Activated CD4-positive, CD25-positive, alpha-beta regulatory T cell treated with anti-CD3 and anti-CD28 coated beads, Interleukin-2, amount 50 U/mL, for 16 hours (primary cell): Measurements from ENCODE around the gene GSDMA.
A peak's percentile ranks its signal among the peaks of the same experiment; 100 is the strongest.

ENCODE experiments used
- DNase-seq: peaks from one replicate; pipeline ENCODE4 v3.0.0-alpha.2; 2020; ENCODE audit warnings: low read depth, low spot score

The GSDMA gene, protein sequence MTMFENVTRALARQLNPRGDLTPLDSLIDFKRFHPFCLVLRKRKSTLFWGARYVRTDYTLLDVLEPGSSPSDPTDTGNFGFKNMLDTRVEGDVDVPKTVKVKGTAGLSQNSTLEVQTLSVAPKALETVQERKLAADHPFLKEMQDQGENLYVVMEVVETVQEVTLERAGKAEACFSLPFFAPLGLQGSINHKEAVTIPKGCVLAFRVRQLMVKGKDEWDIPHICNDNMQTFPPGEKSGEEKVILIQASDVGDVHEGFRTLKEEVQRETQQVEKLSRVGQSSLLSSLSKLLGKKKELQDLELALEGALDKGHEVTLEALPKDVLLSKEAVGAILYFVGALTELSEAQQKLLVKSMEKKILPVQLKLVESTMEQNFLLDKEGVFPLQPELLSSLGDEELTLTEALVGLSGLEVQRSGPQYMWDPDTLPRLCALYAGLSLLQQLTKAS

DNA sequence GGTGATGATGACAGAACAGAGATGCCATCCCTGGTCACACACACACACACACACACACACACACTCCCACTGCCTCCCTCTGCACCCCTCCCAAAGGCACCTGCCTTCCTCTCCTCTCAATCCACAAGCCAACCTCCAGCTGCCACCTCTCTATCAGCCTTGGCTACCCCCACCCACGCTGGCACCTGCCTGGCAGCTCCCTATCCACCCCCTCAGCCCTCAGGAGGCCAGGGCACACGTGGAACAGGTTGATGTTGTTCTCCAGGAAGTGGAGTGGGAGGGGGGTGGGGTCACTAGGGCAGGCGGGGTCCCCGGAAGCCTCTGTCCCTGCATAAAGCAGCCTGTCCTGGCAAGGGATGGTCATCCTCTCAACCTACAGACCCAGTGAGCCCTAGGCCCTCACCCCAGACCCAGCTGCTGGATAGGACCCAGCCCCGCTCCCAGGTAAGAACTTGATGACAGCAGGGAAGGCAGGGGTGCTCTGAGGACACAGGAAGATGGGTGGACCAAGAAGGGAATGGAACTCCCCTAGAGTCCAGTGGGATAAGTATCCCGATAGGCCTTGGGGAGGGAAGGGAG, at the start of gene GSDMA:
Gene GSDMA, plus strand, starts transcription at position 363 of the 579 bp plus-strand sequence. CDS start 2,684 bp downstream, outside the sequence.
- no peak for DNase-seq

DNA sequence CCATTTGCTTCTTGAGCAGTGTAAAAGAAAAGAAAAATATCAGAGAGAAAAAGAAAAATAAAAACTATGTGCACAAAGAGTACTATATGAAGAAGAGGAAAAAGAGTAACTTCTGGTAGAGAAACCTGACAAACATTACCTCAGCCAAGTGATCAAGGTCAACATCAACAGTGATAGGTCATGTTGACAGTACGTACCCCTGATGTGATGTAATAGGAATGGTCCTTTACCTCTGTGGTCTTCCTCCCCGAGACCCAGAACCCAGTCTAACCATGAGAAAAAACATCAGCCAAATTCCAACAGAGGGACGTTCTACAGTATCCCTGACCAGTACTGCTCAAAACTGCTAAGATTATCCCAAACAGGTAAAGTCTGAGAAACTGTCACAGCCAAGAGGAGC, 48.8 kb upstream of the GSDMA start:
- DNase-seq, result no peak

DNA sequence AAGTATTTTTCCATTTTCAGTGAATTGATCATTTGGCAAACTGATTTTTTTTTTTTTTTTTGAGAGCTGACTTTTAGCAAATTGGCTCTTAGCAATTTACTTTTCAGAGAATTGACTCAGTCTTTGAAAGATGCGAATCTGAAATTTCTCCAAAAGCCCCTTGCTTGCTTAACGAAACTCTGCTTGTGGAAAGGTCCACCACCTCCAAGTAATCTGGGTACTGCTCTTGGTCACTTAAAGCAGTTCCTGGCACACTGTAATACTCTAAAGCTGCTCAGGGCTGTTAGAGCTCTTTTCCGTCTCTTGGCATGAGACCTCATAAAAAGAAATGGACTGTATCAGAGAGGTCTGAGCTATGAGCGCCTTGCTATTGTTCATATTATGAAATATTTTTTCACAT, 47.2 kb upstream of the GSDMA start:
- DNase-seq, result no peak

DNA sequence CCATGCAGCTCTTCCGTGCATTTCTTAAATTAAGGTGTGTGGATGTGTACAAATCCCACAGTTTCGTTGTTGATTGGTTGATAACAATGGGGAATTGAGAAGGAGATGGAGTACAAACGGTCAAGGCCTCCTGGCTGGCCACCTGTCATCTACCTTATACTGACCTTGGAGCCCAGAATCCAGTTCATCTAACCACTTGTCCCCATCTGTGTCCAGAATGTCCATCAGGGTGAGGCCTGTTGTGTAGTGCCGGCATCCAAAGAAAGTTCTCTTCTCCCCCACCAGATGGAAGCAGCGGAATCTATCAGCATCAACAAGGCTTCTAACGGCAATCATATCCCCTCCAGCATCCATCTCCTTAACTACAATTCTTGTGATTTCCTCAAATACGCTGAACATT, 45.9 kb upstream of the GSDMA start:
- DNase-seq, result no peak

DNA sequence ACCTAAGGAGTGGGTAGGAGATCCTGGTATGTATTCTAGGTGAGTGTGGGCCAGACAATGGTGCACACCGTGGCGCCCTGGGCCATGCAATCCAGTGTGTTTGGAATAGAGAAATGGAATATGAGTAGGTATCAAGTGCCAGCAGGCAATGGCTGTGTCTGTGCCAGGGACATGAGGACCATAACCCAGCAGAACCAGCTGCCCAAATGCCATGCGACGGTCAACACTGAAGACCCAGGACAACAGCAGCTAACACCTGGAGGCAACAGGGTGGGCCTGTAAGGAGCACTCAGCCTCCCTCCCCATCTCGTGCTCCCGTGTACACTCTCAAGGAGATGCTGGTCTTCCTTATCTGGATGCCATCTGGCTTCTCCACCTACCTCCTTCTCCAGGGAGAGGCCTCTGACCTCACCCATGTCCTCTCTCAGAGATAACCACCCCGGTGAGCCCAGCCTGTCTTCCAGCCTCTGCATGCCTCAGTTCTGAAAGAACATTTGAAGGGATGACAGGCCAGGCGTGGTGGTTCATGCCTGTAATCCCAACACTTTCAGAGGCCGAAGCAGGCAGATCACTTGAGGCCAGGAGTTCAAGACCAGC, 43.6 kb upstream of the GSDMA start:
- no peak for DNase-seq

DNA sequence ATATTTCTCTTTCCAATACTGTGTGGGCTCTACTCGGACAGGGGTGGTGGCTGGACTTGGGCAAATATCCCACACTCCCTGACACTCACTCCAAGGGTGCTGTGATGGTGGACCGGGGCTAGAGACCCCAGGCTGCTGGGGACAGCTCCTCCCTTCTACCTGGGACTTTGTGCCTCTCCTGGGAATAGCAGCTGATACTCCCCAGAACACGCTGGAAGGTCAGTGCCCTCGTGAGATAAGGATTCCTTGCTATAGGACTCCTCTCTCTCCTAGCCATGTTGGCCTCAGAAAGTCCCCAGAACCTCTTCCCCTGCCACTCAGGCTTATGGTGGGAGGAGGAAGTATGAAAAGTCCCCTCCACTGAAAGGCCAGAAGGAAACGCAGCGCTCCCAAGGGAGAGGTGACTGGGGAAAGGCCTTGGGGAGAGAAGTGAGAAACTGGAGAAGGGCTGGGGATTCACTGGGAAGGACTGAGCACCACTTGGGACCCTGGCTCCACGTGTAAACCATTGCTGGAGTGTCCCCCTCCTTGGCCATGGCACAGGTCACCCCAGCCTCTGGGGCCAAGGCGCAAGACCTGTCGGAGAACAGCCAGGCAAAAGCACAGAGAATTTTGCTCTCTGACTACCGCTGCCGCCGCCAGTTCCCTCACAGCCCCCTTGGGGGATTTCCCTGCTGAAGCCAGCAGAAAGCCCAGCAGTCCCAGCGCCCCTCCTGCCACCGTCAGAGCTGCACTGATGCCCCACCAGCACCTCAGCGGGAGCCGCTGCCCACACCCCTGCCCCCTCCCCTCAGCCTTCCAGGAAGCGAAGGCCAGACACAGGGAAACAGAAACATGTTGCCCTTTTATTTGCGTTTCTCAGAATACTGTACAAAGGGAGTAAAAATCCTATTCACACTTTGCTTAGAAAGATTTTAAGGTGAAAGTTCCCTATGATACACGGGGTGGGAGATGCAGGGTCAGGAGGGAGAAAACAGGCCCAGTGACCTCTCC, 42.3 kb upstream of the GSDMA start:
- no peak for DNase-seq

DNA sequence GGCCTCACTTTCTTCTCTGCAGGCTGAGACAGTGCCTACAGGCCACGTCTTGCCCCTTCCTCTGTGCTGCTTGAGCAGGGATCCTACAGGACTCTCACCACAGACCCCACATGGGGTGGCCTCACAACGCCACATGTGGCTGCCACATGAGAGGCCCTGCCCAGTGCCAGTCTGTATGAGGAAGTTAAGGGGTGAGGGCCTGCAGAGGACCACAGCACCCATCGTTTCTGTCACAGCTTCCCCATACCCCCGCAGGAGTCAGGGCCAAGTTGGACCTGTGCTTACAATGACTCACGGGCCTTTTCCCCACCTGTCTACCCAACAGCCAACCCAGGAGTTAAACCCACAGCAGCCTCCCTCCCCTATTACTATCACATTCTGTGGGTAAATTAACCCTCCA, 41.5 kb upstream of the GSDMA start:
- DNase-seq, result no peak

DNA sequence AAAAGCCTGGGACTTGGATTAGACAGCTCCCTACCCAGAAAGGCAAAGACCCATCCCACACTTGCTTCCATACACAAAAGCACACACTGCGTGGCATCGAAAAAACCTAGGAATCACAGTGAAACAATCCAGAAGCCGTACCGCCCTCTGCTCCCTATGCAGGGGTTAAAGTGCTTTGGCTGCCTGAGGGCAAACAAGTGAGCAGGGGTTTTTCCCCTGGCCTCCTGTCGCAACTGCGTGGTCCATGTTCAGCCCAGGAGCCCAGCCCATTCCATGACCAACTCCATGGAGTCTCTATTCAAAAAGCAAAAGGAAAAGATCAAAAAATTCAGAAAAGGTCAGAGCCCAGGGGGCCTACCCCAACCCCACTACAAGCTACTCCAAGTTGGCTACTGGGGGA, 40.8 kb upstream of the GSDMA start:
- no peak for DNase-seq

DNA sequence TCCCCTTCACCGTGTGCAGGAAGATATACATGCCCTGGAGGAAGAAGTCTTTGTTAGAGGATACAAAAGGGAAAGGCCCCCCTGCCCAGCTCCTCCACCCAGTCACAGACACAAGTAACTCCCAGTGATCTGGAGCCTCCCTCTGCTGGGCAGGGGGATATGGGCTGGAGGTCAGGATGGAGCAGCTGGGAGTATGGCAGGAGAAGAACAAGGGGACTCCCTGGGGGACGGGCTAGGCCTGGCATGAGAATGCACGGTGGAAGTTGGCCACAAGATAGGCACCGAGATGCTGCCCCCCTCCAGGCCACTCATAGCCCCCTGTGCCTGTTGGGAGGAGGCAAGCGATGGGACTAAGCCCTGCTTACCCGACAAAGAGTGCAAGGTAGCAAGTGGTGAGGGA, 39.6 kb upstream of the GSDMA start:
- no peak for DNase-seq

DNA sequence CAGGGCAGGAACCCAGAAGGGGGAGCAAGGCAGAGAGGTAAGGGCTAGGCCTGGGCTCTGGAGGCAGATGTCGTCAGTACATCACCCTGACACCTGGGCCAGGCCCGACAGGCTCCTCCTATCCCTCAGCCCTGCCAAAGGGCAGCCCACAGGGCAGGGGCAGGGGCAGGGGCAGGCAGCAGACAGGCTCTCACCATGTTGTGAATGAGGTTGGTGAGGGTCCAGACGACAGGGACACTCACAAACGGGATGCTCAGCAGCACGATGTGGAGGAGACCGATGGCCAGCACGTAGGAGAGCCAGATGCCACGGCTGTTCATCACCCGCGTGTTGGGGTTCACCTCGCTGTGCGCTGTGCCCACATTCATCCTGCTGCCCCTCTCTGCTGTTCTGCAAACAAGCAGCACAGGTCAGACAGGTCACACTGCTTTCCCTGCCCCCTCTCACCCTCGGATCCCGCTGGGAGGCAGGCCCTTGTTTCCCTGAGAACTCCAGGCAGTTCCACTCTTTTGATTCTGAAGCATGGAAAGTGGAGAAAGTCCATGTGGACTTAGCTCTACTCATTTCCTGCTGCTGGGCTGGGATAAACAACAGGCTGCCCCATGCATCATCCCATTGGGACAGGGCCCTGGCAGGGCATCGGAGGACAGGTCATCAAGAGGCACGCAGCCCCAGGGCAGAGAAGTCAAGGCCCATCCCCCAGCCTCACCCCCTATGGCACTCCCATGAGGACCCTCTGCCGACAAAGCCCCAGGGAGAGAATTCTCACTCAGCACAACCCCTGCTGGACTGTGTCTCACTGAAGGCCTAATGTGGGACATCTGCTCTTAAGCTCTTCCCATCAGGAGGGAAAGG, 38.7 kb upstream of the GSDMA start:
- DNase-seq, result no peak

DNA sequence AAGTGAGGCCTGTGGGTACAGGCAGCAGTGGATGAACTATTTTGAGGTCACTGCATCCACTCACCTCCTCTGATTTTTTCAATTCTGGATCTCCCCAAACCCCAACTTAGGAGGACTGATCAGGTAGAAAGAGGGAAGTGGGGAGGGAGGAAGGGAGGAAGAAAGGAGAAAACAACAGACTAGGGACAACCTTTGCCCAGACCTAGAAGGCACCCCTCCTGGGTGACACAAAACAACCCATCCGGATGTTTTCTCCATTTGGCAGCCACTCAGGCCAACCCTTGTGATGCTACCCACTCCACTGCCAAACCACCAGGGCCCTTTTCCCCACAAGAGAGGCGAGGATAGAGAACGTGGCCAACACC, 38.1 kb upstream of the GSDMA start:
- no peak for DNase-seq

DNA sequence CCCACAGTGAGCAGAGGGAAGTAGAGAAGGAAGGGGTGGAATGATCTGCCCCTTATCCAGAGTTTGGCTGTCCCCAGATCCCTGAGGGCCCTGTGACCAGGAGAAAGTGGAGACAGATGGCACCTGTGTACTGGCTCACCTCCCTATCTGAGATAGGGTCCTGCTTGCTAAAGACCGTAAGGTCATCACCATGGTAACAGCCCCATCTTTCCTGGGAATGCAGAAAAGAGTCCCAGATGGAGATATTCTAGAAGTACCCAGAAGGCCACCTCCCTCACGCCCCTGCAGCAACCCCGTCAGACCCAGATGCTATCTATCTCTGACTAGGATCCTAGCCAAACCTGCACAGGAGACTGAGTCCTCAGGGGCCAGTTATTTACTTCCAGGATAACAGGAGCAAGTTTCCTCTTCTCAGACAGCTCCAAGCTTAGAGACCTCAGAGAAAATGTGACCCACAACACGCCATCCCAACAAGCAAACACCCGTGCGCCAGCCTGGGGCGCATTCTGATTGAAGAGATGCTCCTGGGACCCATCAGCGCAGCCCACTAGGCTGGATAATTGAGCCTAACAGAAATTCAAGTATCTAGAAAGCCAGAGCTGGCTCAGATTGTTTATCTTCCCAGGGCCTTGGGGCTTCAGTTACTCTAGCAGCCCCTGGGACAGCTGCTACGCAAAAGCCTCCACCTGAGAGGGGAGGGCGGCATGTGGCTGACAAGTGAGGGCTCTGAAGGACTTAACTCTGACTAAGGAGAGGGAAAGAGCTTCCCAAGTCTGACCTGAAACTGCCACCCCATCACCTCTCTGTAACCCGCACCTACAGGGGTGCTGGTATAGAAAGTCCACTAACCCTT, 37.3 kb upstream of the GSDMA start:
- no peak for DNase-seq

DNA sequence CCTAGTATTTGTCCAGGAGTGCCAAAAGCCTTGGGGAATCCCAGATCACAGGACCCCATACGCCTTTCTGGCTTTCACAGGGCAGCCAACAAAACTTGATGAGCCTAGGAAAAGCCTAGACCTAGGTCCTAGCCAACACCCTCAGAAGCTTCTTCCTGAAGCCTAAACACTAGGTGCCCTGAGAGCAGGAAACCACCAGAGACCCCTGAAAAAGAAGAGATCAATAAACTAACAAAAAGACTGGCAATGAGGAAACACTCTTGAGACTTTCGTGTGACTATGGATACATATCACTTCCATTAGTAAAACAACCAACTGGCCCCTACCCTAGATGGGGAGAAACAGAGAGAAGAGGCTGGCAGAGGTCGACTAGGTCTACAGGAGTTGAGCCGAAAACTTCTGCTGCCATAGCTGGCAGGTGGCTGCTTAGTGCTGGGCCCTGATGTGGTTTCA, 36.6 kb upstream of the GSDMA start:
- no peak for DNase-seq

DNA sequence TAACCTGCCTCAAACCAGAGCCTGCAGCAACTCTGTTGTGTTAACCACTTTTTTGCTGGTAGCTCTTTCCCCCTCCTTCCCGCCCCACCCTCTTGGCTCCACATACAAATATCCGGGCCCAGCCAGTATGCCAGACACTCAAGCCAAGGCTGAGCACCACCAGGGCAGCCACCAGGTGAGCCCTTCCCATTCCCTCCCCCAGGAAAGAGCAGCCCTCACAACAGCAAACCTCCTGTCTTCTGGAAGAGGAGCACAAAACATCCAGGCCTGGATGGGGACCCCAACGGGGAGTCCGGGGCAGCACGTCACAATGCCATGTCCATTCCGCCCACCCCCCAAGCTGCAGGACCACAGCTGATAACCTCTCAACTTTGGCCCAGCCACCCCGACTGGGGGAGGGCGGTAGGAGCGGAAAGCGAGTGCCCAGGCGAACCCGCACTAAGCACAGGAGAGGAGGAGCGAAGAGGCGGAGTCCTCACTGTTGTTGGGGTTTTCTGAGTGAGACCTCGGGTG, 36.2 kb upstream of the GSDMA start:
- DNase-seq, result peak; percentile 42

DNA sequence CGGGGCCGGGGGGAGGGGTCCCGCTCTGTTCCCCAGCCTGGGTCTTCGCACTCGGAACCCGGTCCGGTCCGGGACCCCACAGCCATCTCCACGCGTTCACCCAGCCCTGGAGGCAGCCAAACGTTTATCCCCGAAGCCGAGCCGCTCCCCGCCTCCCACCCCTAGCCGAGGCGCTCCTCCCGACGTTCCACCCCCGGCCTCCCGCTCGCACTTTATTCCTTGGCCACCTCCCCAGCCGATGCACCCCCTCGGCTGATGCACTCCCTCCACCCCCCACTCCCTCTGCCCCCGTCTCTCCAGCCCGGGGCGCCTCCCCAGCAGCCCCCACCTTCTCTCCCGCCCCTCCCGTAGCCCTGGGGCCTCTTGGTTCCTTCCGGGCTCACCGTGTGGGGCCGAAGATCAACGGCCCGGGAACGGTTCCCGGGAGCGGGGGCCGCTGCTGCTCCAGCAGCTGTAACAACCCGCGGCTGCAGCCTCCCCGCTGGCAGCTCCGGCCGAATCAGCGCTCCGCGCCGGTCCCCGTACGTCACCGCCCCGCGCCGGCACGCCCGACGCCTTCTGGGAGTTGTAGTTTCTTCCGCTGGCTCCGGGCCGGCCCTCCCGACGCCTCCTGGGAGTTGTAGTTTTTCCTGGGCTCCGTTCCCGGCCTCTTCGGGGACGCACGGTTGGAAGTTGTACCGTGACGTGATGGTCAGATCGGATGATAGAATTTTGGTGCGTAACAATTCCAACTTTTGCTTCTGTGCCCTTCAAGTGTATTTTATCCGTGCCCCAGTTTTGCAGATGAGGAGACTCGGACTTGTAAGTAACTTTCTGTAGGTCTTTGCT, 35.5 kb upstream of the GSDMA start, which contains the start of the genes LRRC3C and ORMDL3:
Gene LRRC3C, plus strand, starts transcription at position 632 of the 828 bp plus-strand sequence. CDS start 13,792 bp downstream, outside the sequence.
Gene ORMDL3, minus strand, starts transcription at position 501 of the 828 bp plus-strand sequence. CDS start 3,398 bp downstream, outside the sequence.
- peak; percentile 82 for DNase-seq

DNA sequence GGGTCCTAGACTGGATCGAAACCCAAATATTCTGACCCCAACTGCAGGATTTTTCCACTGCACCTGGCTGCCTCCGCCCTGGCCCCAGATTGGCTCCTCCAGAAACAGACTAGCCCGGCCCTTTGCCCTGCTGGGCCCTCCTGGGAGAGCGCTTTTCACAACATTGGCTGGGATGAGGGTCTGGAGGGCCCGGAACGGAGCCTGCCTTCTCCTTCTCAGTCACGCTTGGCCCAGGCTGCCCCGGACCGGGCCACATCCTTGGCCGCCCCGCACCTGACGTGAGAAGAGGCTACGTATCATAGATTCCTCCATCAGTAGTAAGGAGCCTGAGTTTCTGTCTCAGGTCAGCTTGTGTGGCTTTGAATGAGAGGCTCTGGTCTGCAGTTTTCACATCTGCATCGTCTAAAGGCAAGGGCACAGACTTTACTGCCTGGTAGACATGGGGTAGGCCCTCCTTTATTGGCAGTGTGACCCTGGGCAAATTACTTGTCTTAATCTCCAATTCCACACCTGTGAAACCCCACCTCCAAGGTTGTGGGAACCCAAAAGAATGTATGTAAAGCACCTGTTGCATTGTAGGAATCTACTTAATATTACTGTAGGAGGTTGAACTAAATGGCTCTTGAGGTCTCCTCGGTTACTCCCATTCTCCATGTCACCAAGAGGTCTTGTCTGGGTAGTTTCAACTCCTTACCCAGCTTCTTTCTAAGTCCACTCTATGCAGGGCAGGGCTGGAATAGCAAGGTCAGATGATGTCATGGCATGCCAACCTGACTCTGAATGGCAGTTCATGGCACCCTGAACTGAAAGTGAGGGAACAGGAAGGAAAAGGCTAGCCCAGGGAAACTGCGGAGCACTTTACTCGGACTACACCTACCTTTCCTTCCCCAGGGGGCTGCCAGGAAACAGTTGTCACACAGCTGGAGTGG, 34.6 kb upstream of the GSDMA start:
- no peak for DNase-seq
